K562 (cell line): ENCODE measurements around the gene CRACR2B. TPM values are rescaled to one million over a fixed set of nuclear protein-coding genes. Genes with fewer than 3 reads are reported as not detected.

Experiments
- ATAC-seq: fragments of 200-7000 bp; cut with Tn5 transposase; 3 replicates; pipeline ENCODE4 v1.9.1; 2020; ENCODE audit warnings: moderate library complexity
- BruUV-seq: library from RNA; stranded (reverse); fragments of 400-500 nt; replicated peaks from 2 replicates; lab custom pipeline; 2021; lab: Mats Ljungman, UMichigan
- CTCF ChIA-PET: fragments of 300-600 bp; formaldehyde crosslinking; extraction: SDS; loops from one replicate; lab custom pipeline; 2021; ENCODE audit warnings: low intra/inter-chr PET ratio; lab: Yijun Ruan, JAX
- POLR2A ChIA-PET: fragments of 300-600, 350-650 bp; sonication (Branson Sonifier 250); formaldehyde crosslinking; extraction: SDS; loops from one replicate; lab custom pipeline; 2021; ENCODE audit warnings: antibody characterized with exemption, inconsistent platforms; lab: Yijun Ruan, JAX
- DNase-seq, 4 experiments: peaks; one replicate each; pipeline versions ENCODE4 v3.0.0 to v3.0.0-alpha.2; 2011 to 2018; ENCODE audit warnings: low spot score in 3 of 4, mixed read lengths in 3 of 4; ENCODE audit errors: extremely low read depth in 1 of 4
- FAIRE-seq: peaks from 2 replicates; lab custom pipeline; 2011; peaks lifted over from hg19 to GRCh38; lab: Jason Lieb, UNC
- H2AFZ ChIP-seq: 2 replicates; pipeline ENCODE4 v1.6.0; 2011; ENCODE audit warnings: low read depth, low read length, control low read depth, inconsistent platforms
- H3K27ac ChIP-seq: fragments of 200-600 bp; 3 replicates; pipeline ENCODE4 v1.8.0; 2011; ENCODE audit warnings: low read depth, mild to moderate bottlenecking, control low read depth, inconsistent platforms, low read length, moderate library complexity, mixed read lengths; ENCODE audit errors: extremely low read depth
- H3K27me3 ChIP-seq, 2 experiments: fragments of 300-600 bp in 1 of 2; 2 replicates in 1 of 2; 3 replicates in 1 of 2; pipeline versions ENCODE4 v1.6.0 to v1.8.0; 2011; ENCODE audit warnings: inconsistent platforms in 2 of 2, low read length in 2 of 2, mild to moderate bottlenecking in 1 of 2, mixed read lengths in 1 of 2, moderate library complexity in 1 of 2; ENCODE audit not compliant: control insufficient read depth in 2 of 2, insufficient read depth in 2 of 2
- H3K36me3 ChIP-seq: fragments of 300-600 bp; 3 replicates; pipeline ENCODE4 v1.8.0; 2011; ENCODE audit warnings: mild to moderate bottlenecking, low read length, inconsistent platforms; ENCODE audit not compliant: control insufficient read depth, insufficient read depth
- H3K4me1 ChIP-seq, 2 experiments: fragments of 200-600 bp in 1 of 2; replicated peaks in 1 of 2; 2 replicates in 1 of 2; 3 replicates in 1 of 2; pipeline versions ENCODE4 v1.5.1 to v1.8.0; 2011; ENCODE audit warnings: inconsistent platforms in 2 of 2, low read length in 2 of 2, mild to moderate bottlenecking in 1 of 2, mixed read lengths in 1 of 2, moderate library complexity in 1 of 2; ENCODE audit not compliant: control insufficient read depth in 2 of 2, insufficient read depth in 2 of 2
- H3K4me2 ChIP-seq: 2 replicates; pipeline ENCODE4 v1.6.1; 2011; ENCODE audit warnings: low read length, control low read depth, inconsistent platforms, mixed read lengths; ENCODE audit not compliant: insufficient read depth
- H3K4me3 ChIP-seq: fragments of 200-600 bp; sonication (generic), shearing (Covaris generic); 2 replicates; pipeline ENCODE4 v1.5.1; 2016; ENCODE audit warnings: control low read depth, inconsistent platforms
- H3K79me2 ChIP-seq: fragments of 200-600 bp; 3 replicates; pipeline ENCODE4 v1.8.0; 2011; ENCODE audit warnings: low read length, inconsistent platforms; ENCODE audit not compliant: control insufficient read depth, insufficient read depth
- H3K9ac ChIP-seq, 2 experiments: 2 replicates each; pipeline versions ENCODE4 v1.6.0 to v1.6.1; 2011; ENCODE audit warnings: low read depth in 2 of 2, low read length in 2 of 2, control low read depth in 1 of 2, inconsistent platforms in 1 of 2, mild to moderate bottlenecking in 1 of 2, mixed read lengths in 1 of 2; ENCODE audit not compliant: insufficient read depth in 1 of 2
- H3K9me1 ChIP-seq: one replicate; pipeline ENCODE4 v1.6.0; 2011; ENCODE audit warnings: inconsistent platforms, mild to moderate bottlenecking, low read length, moderate library complexity; ENCODE audit not compliant: control insufficient read depth, insufficient read depth
- H3K9me3 ChIP-seq: replicated peaks from 2 replicates; pipeline ENCODE4 v1.5.1; 2011; ENCODE audit warnings: low read depth, low read length, inconsistent platforms; ENCODE audit not compliant: control insufficient read depth, insufficient read depth
- H4K20me1 ChIP-seq: replicated peaks from 2 replicates; pipeline ENCODE4 v1.6.1; 2011; ENCODE audit warnings: low read length, inconsistent platforms, mixed read lengths; ENCODE audit not compliant: control insufficient read depth, insufficient read depth
- CEBPB ChIP-seq: fragments of 450-650 bp; IDR thresholded peaks from 2 replicates; pipeline ENCODE4 v1.6.1; 2016; ENCODE audit warnings: missing genetic modification characterization, missing compliant biosample characterization
- CREB5 ChIP-seq: fragments of 250-450 bp; sonication (Bioruptor Pico); IDR thresholded peaks from 2 replicates; pipeline ENCODE4 v1.5.0; 2020; ENCODE audit warnings: mild to moderate bottlenecking
- DPF2 ChIP-seq: fragments of 450-650 bp; IDR thresholded peaks from 2 replicates; pipeline ENCODE4 v1.6.1; 2016
- HBP1 ChIP-seq: fragments of 450-650 bp; formaldehyde crosslinking; IDR thresholded peaks from 2 replicates; pipeline ENCODE4 v1.4.0; 2022; ENCODE audit warnings: missing genetic modification characterization
- HDGF ChIP-seq: fragments of 450-650 bp; IDR thresholded peaks from 2 replicates; pipeline ENCODE4 v1.6.1; 2016
- HOXB6 ChIP-seq: fragments of 250-450 bp; sonication (Bioruptor Pico); IDR thresholded peaks from 2 replicates; pipeline ENCODE4 v1.5.1; 2022; ENCODE audit warnings: mild to moderate bottlenecking, borderline replicate concordance
- IRF1 ChIP-seq: sonication (generic); formaldehyde crosslinking; IDR thresholded peaks from 2 replicates; pipeline ENCODE4 v1.8.0; 2022; ENCODE audit warnings: missing genetic modification reagents, mild to moderate bottlenecking, borderline replicate concordance
- PML ChIP-seq: IDR thresholded peaks from 2 replicates; pipeline ENCODE4 v1.6.1; 2012; ENCODE audit warnings: low read length, inconsistent platforms
- SMAD1 ChIP-seq: fragments of 150-350 bp; IDR thresholded peaks from 2 replicates; pipeline ENCODE4 v1.6.1; 2014; ENCODE audit warnings: low read length, low read depth; ENCODE audit not compliant: partially characterized antibody
- SUPT5H ChIP-seq: fragments of 450-650 bp; IDR thresholded peaks from 2 replicates; pipeline ENCODE4 v1.6.1; 2016
- TCF3 ChIP-seq: sonication (generic); formaldehyde crosslinking; IDR thresholded peaks from 2 replicates; pipeline ENCODE4 v1.4.0; 2020; ENCODE audit warnings: mild to moderate bottlenecking, missing genetic modification reagents
- TEAD1 ChIP-seq, 2 experiments: fragments of 450-650 bp in 1 of 2; sonication (generic) in 1 of 2; formaldehyde crosslinking; IDR thresholded peaks; 2 replicates each; pipeline versions ENCODE4 v1.4.0 to v1.8.0; 2020 to 2022; ENCODE audit warnings: mild to moderate bottlenecking in 2 of 2, missing genetic modification reagents in 1 of 2
- ZNF316 ChIP-seq: fragments of 450-650 bp; IDR thresholded peaks from 2 replicates; pipeline ENCODE4 v1.6.1; 2016
- WGBS: fragments of 100-300 bp; shearing (Covaris generic); methylation state at CpG from one replicate; pipeline ENCODE4 v1.1.6; 2016; ENCODE audit warnings: low coverage, mixed read lengths; ENCODE audit not compliant: insufficient coverage; ENCODE audit errors: missing lambda C conversion rate; 5-methylcytosine and 5-hydroxymethylcytosine counted together
- in situ Hi-C: fragments of 300-500 bp; cut with MboI; formaldehyde crosslinking; loops from 4 replicates; pipeline ENCODE4 v1.15.0; 2018; ENCODE audit warnings: inconsistent platforms, mixed read lengths
- intact Hi-C: fragments of 100-400 bp; cut with micrococcal nuclease; formaldehyde crosslinking; loops from 2 replicates; pipeline ENCODE4 v1.14.2; 2022
- polyA plus RNA-seq, 8 experiments: library from polyadenylated mRNA; depleted of rRNA in 4 of 8; stranded (reverse) in 5 of 8; unstranded in 3 of 8; fragments of >200 nt; fragmentation: Nextera tagmentation in 2 of 8; fragmentation: Illumina TruSeq in 1 of 8; extraction: Ambion mirVana in 2 of 8; extraction: Trizol in 1 of 8; gene quantifications; 2 replicates each; pipeline versions ENCODE4 v1.2.1 to v1.2.3, GENCODE V29; 2011 to 2014; ENCODE audit warnings: inconsistent platforms in 1 of 8, missing spikeins in 1 of 8
- total RNA-seq, 7 experiments: library from RNA; depleted of rRNA in 6 of 7; stranded (reverse); fragments of >200 nt in 6 of 7; fragmentation: Illumina TruSeq in 2 of 7; extraction: Trizol in 2 of 7; gene quantifications; 2 replicates each; pipeline versions ENCODE4 v1.2.1 to v1.2.3, GENCODE V29; 2011 to 2021; ENCODE audit warnings: low replicate concordance in 1 of 7
- TF ChIP-seq, protein P1 (sequence below), 2 experiments: fragments of 450-650 bp; IDR thresholded peaks; 2 replicates each; pipeline ENCODE4 v1.6.1; 2016

Gene CRACR2B
- total and polyA plus RNA-seq, 9 of the 15 experiments (the other 6 are each of a cell fraction or from before 2014, with no cell fraction given) = 0.10 to 51.0 (median 6.0) TPM

GRCh38 chr11:833849-834311 lies 6.2 kb downstream of the CRACR2B start:
- in situ Hi-C loops (no loop called here), intact Hi-C loops (loop anchor here (2.0 kb wide), 1 partner anchor 29 kb away; the partner anchor contains the start of gene PIDD1)
- Histone ChIP-seq H3K27ac (peak overlapping the region; percentile 94), H3K4me1 (peaks cover 20 to 91% of the 10 kb centered on the region in 2 experiments; a peak in 4 of 5 replicates), H3K9me1 (peaks cover 2% of the 10 kb centered on the region), H3K79me2 (peaks cover 50% of the 10 kb centered on the region), H3K4me3 (peak overlapping the region; percentile 87), H3K36me3 (peaks cover 46% of the 10 kb centered on the region; the same call in 2 of the 3 replicates), H3K27me3 (no peaks in the 10 kb centered on the region), H3K9me3 (no peaks in the 10 kb centered on the region), H3K4me2 (peak overlapping the region; percentile 85), H2AFZ (no peak overlapping the region), H4K20me1 (peaks cover 7% of the 10 kb centered on the region), H3K9ac (peak overlapping the region; percentile 92 to 95)
- ChIA-PET POLR2A (interaction anchor here (0.5 to 2.2 kb wide), 7 partner anchors 8 to 359 kb away, joined by 3 to 20 read pairs (median 4); partner anchors contain the start of genes PNPLA2, POLR2L and TSPAN4), CTCF (no interaction called here)
- FAIRE-seq (peak; percentile 49), DNase-seq (peak in 1 of 4 experiments; percentile 55), ATAC-seq (no peak)
- WGBS = 5% methylated on average over 8 of the region's 9 CpGs
- BruUV-seq = no TSS peak
- TF ChIP-seq HOXB6 (CRISPR knock-in tag) (no peak), ZNF316 (0 out of 2 replicates have a peak, but pooled peaks have one; percentile 13), HDGF (0 out of 2 replicates have a peak, but pooled peaks have one; percentile 29), SMAD1 (no peak), DPF2 (peak; percentile 50; the same call in 1 of the 2 replicates), SUPT5H (0 out of 2 replicates have a peak, but pooled peaks have one; percentile 29), PML (no peak), IRF1 (CRISPR knock-in tag) (no peak), HBP1 (CRISPR knock-in tag) (0 out of 2 replicates have a peak, but pooled peaks have one; percentile 16), TCF3 (CRISPR knock-in tag) (no peak), CEBPB (tag) (peak; percentile 6; the same call in 1 of the 2 replicates), CREB5 (CRISPR knock-in tag) (no peak), TEAD1 (CRISPR knock-in tag; IDR thresholded peaks at IDR 0.05) (peak in 1 of 2 experiments; percentile 15; a peak in 1 of 4 replicates)
- TF ChIP-seq, protein P1, sequence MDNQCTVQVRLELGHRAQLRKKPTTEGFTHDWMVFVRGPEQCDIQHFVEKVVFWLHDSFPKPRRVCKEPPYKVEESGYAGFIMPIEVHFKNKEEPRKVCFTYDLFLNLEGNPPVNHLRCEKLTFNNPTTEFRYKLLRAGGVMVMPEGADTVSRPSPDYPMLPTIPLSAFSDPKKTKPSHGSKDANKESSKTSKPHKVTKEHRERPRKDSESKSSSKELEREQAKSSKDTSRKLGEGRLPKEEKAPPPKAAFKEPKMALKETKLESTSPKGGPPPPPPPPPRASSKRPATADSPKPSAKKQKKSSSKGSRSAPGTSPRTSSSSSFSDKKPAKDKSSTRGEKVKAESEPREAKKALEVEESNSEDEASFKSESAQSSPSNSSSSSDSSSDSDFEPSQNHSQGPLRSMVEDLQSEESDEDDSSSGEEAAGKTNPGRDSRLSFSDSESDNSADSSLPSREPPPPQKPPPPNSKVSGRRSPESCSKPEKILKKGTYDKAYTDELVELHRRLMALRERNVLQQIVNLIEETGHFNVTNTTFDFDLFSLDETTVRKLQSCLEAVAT (IDR thresholded peaks at IDR 0.05) = no peak
